Embryonic facial prominence (tissue), 1 donor: ENCODE results near the gene ATG13.

Experiments
- DNase-seq: peaks from one replicate; pipeline ENCODE4 v3.0.0-alpha.2; 2016; ENCODE audit errors: extremely low spot score

The ATG13 gene

DNA sequence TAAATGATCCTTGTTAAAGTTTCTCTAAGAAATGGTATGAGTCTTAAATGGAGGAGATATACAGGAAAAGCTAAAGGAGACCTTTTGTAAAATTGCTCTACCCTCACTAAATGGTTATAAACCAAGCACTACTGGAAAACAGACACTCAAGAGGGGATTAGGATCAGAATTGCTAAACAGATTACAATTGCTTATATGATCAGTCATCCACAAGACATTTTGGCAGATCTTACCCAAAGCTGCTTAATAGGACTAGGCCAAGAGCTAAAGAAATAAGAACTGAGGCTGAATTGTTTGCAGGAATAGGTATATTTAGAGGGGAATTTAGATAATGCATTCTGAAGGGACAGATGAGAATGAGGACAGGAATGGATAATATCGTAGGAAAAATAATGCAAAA is 9.8 kb upstream of the ATG13 start:
- DNase-seq = no peak

DNA sequence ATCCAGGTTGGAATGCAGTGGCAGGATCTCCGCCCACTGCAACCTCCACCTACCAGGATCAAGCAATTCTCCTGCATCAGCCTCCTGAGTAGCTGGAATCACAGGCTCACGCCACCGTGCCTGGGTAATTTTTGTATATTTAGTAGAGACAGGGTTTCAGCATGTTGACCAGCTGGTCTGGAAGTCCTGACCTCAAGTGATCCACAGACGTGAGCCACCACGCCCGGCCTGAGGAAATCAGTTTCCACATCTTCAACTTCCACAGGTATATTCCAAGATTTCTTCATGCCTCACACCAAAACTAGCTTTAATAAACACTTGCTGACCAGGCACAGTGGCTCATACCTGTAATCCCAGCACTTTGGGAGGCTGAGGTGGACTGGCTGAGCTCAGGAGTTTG is 8.0 kb upstream of the ATG13 start:
- no peak for DNase-seq

DNA sequence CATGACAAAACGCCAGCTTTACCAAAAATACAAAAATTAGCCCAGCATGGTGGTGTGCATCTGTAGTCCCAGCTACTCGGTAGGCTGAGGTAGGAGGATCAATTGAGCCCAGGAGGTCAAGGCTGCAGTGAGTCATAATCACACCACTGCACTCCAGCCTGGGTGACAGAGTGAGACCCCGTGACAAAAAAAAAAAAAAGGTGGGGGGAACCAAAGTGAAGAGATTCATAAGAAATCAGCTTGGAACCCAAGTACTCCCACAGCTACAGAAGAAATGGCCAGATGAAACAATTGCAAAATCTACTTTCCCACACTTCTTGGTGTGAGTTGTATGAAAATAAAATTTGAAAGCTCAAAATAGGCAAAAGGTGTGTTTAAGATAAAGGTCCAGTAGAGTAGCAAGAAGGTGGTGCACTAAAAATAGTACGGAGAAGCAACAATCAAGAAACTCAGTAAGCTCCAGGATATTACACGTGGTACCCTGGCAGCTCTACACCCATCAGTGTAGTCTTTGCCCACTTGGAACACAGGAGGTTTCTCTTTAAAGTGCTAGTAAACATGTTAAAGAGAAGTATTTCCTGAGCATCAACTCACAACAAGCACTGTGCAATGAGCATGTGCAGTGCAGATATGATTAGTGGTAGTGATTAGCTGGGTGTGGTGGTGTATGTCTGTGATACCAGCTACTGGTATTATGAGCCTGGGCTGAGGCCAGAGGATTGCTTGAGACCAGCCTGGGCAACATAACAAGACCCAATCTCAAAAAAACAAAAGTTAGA is 5.6 kb upstream of the ATG13 start:
- no peak for DNase-seq

DNA sequence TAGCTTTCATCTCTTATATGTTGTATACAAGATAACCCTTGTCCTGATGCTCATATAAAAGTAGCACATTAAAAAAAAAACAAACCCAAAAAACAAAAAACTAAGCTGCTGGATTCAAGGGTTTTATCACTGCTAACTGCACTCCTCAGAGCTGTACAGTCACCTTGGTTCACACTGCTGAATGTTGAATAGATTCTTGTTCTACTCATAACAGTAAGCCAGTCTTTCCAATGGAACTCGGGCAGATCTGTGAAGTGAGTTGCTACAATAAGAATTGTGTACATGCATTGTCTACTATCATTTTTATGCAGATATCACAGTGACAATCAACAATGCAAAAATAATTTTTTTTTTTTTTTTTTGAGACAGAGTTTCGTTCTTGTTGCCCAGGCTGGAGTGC is 5.0 kb upstream of the ATG13 start:
- DNase-seq = no peak

DNA sequence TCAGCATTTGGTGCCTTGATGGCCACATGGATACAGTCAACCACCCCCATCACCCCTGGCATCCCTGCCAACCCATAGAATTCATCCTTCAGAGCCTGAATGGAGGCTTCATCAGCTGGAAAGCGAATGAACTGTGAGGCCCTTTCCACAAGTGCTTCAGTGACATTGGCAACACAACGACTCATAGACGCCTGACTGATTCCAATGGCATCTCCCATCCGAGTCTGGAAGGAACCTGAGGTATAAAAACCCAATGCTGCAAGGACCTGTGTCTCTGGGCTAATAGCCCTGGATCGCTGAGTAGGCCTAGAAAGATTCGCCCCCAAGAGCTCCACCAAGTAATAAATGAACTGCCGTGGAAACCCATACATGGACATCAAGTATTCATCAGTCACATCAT is 1.6 kb upstream of the ATG13 start:
- DNase-seq = no peak

DNA sequence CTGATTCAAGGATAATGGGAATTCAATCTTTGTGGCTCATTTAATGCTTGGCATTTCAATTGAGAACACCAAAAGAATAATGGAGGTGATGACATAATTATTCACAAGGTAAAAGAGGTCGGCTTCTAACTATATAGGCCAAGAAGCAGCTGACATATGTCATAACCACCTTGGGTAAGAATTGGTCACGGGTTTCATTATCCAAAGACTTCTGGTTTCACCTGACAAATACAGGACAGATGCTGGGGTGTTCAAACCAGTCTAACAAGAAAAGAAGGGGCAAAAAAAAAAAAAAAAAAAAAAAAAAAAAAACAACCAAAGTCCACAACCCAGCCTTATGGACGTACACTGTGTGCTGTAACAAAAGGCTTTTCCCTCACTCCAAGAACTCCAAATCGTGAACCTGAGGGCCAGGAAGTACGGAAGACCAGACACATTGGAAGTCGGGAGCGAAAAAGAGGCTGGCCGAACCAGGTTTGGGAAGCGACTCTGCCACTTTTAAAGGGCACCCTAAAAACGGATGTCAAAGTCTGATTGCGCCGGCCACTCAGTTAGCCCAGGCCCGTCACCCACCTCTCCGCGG is 711 bp upstream of the ATG13 start:
- peak; percentile 17 for DNase-seq

DNA sequence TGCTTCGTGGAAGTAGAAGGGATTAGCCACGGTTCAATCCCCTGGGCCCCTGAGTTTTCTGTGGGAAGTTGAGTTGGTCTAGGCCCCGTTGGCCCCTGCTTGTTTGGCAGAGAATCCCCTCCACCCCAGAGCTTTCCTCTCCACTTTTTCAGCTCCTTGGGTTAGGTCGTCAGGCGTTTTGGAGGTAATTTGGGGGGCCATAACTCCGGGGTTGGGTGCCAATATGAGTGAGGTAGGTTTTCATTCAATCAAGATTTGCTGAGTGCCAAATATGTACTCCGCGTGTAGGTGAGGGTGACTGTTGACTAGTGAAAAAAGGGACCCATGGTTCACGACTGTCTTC is 590 bp downstream of the ATG13 start:
- no peak for DNase-seq

DNA sequence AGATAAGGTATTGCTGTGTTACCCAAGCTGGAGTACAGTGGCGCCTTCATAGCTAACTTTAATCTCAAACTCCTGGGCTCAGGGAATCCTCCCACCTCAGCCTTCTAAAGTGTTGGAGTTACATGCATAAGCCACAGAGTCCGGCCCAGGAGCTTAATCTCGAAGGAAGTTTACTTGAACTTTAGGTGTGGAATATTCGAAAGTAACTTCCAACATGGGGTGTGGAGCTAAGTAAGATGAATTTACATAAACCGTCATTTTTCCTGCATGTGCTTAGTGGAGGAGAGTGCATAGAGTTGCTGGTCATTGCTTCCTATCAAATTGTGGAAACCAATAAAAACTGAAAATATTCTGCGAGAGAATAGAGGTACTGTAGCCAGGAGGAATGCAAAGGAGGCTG is 1.5 kb downstream of the ATG13 start:
- no peak for DNase-seq

DNA sequence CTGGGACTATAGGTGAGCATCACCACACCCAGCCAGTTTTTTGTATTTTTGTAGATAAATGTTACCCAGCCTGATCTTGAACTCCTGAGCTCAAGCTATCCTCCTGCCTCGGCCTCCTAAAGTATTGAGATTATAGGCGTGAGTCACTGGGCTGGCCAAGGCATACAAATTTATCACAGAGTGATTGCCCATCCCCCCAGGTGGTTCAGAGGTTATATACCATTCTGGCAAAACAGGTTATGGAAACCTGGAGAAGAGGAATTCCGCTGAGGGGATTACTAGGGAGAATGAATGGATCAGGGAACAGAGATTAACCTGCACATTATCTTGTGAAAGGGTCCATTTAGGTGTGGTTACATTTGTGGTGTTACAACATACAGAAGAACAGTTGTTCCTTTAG is 8.1 kb downstream of the ATG13 start:
- no peak for DNase-seq

DNA sequence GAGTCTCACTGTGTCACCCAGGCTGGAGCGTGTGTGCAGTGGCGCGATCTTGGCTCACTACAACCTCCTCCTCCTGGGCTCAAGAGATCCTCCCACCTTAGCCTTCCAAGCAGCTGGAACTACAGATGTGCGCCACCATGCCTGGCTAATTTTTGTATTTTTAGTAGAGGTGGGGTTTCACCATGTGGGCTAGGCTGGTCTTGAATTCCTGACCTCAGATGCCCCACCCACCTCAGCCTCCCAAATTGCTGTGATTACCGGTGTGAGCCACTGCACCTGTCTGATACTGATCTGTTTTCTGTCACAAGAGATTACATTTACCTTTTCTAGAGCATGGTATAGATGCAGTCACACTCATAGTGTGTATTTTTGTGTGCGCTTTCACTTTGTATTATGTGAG is 11.6 kb downstream of the ATG13 start:
- DNase-seq = no peak

DNA sequence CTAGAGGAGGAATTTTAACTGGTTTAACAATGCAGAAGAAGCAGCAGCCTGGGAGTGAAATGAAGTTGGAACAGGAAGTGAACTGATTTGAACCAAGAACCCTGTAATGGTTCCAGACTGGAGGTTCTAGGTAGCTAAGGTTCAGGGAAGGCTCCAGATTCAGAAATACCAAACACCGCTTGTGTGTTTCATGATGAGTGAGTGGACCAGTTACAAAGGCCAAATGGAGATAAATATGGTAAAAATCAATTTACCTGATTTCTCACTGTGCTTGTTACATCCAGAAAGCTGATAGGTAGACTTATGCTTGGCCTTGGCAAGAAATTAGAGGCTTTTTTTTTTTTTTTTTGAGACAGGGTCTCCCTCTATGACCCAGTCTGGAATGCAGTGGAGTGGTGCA is 12.9 kb downstream of the ATG13 start:
- DNase-seq = no peak

DNA sequence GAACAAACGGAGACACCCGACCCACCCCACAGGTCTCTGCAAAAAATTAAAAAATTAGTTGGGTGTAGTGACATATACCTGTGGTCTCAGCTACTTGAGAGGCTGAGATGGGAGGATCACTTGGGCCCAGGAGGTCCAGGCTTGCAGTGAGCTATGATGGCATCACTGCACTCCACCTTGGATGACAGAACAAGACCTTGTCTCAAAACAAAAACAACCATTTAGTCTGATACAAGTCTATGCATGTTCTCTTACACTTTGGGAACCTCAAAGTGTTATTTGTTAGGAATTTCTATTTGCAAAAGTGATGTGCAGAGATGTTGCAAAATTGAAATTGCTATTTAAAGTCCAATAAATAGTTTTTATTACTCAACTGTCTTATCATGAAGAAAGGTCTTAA is 14.3 kb downstream of the ATG13 start:
- no peak for DNase-seq

DNA sequence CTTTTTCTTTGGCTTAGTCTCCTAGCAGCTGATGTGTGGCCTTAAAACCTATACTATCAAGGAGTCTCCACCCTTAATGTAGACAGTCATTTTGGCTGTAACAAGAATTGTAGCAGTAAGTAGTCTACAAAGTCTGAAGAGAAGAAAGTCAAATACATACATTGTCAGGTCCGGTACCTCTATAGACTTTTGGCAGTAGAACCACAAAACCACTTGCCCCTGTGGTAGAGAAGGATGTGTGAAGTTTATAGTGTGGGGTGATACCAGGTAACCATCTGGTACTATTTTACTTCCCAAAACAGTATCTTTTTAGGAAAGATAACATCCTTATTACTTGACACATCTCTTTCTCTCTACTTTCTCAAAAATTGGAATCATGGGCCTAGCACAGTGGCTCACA is 15.1 kb downstream of the ATG13 start:
- DNase-seq = no peak

DNA sequence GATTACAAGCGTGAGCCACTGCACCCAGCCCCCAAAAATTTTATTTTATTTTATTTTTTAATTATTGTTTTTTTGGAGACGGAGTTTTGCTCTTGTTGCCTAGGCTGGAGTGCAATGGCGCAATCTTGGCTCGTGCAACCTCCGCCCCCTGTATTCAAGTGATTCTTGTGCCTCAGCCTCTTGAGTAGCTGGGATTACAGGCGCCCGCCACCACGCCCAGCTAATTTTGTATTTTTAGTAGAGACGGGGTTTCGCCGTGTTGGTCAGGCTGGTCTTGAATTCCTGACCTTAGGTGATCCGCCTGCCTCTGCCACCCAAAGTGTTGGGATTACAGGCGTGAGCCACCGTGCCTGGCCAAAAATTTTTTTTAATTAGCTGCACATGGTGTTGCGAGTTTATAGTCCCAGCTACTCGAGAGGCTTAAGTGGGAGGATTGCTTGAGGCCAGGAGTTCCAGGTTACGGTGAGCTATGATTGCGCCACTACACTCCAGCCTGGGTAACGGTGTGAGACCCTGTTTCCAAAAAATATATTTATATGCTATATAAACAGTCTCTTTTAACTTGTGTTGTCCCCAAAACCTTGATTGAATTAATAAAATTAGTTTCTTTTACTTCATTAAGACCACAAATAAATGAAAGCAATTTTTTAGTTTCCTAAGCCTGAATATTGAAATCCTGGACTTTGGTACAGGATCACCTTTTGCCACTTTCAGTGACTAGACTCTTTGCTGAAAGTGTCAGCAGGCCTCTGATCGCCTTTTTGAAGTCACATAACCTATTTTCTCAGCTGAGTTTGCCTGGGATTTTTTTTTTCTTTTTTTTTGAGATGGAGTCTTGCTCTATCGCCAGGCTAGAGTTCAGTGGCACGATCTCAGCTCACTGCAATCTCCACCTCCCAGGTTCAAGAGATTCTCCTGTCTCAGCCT is 16.2 kb downstream of the ATG13 start:
- DNase-seq = no peak

DNA sequence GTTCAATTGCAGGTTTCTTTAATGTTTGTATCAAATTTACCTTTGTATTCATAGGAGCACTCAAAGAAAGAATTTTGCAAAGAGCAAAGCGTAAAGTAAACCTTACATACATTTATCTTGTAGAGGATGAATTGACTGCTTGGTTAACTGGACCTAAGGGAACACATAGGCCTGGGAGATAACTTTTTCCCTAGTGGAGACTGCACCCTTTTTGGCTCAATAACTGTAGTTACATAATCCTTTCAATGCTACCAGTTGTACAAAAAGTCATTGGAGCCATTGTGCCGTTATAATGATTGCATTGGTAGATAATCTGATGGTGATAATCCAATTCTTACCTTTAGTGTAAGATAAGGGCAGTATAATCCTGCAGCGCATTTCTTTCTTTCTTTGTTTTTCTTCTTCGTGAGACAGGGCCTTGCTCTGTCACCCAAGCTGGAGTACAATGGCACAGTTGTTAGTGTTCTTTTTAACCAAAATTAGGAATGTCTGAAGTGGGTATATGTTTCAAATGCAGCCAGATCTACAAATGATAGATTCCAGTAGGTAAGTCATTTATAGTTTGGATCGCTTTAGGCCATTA is 18.3 kb downstream of the ATG13 start:
- DNase-seq = no peak

DNA sequence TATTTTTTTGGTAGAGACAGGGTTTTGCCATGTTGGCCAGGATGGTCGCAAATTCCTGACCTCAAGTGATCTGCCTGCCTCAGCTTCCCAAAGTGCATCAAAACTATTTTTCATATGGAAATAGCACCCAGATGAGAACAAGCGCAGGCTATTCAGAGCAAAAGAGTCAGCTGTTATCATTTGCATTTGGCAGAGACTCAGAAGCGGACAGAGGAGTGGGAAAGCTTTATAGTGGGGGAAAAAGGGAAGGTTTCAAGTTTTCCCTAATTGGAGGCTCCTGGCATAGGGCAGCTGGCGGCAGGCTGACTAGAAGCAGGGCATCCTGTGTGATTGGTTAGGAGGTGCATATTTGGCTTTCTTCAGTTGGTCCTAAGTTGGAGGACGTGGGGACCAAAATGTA is 20.2 kb downstream of the ATG13 start:
- no peak for DNase-seq

DNA sequence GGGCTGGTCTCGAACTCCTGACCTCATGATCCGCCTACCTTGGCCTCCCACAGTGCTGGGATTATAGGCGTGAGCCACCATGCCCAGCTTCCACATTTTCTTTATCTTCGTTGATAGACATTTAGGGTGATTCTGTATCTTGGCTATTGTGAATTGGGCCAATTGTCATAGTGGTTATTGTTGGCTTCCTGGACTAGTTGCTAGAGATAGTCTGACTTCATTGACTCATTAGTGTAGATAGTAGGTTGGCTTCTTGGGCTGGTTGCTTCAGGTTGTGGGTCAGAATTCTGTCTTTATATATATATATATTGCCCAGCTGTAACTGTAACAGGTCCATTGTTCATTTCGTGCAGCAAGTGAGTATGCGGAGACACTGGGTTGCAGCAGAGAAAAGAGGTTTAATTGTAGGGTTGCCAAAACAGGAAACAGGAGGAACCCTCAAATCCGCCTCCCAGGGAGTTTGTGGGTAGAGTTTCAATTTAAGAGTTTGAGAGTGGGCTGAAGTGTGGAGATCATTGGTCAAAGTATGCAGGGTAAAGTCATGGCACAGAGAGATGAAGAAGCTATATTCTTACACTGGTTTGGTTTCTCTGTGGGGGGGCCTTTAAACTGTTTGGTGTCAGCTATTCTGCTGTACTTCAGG is 22.0 kb downstream of the ATG13 start:
- DNase-seq = no peak

DNA sequence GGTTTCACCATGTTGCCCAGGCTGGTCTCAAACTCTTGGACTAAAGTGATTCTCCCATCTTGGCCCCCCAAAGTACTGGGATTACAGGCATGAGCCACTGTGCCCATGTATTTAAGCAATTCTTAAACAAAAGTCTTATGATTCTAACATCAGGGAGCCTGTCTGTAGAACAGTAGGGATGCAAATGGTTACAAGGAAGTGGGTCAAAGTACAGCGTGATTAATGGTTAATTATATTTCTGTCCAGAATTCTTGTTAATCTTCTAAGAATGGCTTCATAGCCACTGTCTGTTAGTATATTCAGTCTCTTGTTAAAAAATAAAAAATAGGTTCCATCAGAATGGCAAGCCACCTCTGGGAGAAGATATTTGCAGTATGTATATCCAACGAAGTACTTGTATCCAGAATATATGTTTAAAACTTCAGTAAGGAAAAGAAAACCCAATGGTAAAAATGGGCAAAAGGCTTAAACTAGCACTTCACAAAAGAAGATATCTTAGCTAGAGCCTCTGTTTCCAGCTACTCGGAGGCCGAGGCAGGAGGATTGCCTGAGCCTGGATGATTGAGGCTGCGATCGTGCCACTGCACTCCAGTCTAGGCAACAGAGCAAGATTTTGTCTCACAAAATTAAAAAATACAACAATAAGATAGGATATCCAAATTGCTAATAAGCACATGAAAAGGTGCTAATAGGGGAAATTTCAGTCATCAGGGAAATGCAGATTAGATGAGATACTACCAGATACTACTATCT is 22.9 kb downstream of the ATG13 start:
- DNase-seq = no peak

DNA sequence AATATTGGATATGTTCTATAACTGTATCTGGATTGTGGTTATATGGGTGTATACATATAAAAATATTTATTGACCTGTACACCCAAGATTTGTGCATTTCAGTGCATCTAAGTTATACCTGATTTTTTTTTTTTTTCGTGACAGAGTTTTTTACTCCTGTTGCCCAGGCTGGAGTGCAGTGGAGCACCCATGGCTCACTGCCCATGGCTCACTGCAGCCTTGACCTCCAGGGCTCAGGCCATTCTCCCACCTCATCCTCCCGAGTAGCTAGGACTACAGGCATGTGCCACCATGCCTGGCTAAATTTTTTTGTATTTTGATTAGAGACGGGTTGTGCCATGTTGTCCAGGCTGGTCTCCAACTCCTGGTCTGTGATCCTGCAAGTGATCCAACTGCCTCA is 24.3 kb downstream of the ATG13 start:
- DNase-seq = no peak

DNA sequence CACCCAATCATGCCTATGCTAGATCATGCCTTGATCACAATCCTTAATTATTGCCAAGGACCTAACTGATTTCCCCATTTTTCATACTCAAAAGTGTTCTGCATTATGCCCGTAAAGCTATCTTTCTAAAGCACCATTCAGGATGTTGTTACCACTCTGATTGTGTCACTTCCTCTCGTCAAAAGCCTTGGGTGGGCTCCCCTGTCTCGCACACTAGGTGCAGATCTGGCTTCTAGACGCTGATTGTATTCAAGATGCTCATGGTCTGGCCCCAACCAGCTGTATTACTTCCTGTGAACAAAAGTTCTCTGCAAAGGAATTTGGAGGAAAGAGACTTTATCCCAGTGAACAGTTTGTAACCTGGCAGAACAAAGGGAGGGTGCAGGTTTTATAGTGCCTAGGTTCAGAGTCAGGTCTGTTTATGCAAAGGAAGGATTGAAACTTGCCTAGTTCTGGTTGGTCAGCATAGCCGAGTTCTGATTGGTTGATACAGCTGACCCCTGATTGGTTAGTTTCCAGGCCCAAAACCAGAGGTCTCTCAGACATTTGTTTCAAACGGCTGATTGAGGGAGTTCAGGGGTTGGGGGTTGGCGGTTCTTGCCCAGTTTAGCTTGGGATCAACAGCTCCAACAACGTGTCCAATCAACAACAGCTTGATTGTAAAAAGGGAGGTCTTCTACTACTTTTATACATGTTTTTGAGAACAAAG is 25.4 kb downstream of the ATG13 start:
- DNase-seq = no peak

DNA sequence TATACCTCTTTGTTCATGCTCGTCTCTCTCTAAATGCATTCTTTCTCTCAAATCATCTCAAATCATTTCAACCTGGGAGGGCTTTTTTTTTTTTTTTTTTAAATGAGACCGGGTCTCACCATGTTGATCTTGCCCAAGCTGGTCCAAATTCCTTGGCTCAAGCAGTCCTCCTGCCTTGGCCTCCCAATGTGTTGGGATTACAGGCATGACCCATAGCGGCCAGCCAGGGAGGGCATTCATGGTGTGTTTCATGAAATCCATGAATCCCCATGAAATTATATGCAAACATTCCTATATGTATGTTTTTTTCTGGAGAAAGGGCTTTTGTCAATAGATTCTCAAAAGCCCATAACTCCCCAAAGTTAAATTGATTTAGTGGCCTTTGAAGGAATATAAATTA is 26.2 kb downstream of the ATG13 start:
- DNase-seq = no peak
